GM12878 (cell line): ENCODE results near the gene LMO2. TPM values are rescaled to one million over a fixed set of nuclear protein-coding genes. Genes with fewer than 3 reads are reported as not detected.
A peak's percentile ranks its signal among the peaks of the same experiment; 100 is the strongest.

Experiments
- ATAC-seq: fragments of 200-7000 bp; cut with Tn5 transposase; 3 replicates; pipeline ENCODE4 v1.9.1; 2020; ENCODE audit warnings: mild to moderate bottlenecking, moderate library complexity
- BruUV-seq: library from RNA; stranded (reverse); fragments of 400-500 nt; replicated peaks from 2 replicates; lab custom pipeline; 2021; lab: Mats Ljungman, UMichigan
- CTCF ChIA-PET: fragments of 300-600 bp; sonication (Branson Sonifier 250); formaldehyde crosslinking; extraction: SDS; loops from one replicate; lab custom pipeline; 2021; ENCODE audit warnings: inconsistent platforms; lab: Yijun Ruan, JAX
- POLR2A ChIA-PET: fragments of 350-600 bp; formaldehyde crosslinking; extraction: SDS; loops from one replicate; lab custom pipeline; 2021; ENCODE audit warnings: inconsistent platforms; lab: Charles Lee
- RAD21 ChIA-PET: fragments of 300-600 bp; sonication (Branson Sonifier 250); formaldehyde crosslinking; loops from one replicate; lab custom pipeline; 2023; ENCODE audit warnings: antibody characterized with exemption; ENCODE audit not compliant: unreplicated experiment; lab: Charles Lee
- SMC1A ChIA-PET: fragments of 300-600 bp; sonication (Branson Sonifier 250); formaldehyde crosslinking; loops from one replicate; lab custom pipeline; 2023; ENCODE audit not compliant: unreplicated experiment, uncharacterized antibody; lab: Charles Lee
- DNase-seq: peaks from one replicate; pipeline ENCODE4 v3.0.0-alpha.2; 2011; ENCODE audit warnings: low read depth, low spot score
- FAIRE-seq: peaks from 3 replicates; lab custom pipeline; 2011; peaks lifted over from hg19 to GRCh38; lab: Jason Lieb, UNC
- H2AFZ ChIP-seq: 2 replicates; pipeline ENCODE4 v1.6.0; 2011; ENCODE audit warnings: low read depth, low read length, control low read depth; ENCODE audit not compliant: control insufficient read depth
- H3K27ac ChIP-seq: 2 replicates; pipeline ENCODE4 v1.5.1; 2011; ENCODE audit warnings: control low read depth; ENCODE audit not compliant: control insufficient read depth, insufficient read depth
- H3K27me3 ChIP-seq, 2 experiments: replicated peaks in 1 of 2; 2 replicates each; pipeline versions ENCODE4 v1.6.0 to v1.6.1; 2011; ENCODE audit warnings: low read length in 1 of 2; ENCODE audit not compliant: control insufficient read depth in 2 of 2, insufficient read depth in 2 of 2
- H3K36me3 ChIP-seq, 2 experiments: 2 replicates each; pipeline ENCODE4 v1.5.1; 2011; ENCODE audit warnings: low read length in 1 of 2; ENCODE audit not compliant: control insufficient read depth in 2 of 2, insufficient read depth in 2 of 2
- H3K4me1 ChIP-seq: 2 replicates; pipeline ENCODE4 v1.6.1; 2011; ENCODE audit warnings: mild to moderate bottlenecking, low read length, moderate library complexity, mixed read lengths; ENCODE audit not compliant: control insufficient read depth, insufficient read depth
- H3K4me2 ChIP-seq: 2 replicates; pipeline ENCODE4 v1.6.0; 2011; ENCODE audit warnings: control low read depth; ENCODE audit not compliant: control insufficient read depth, insufficient read depth
- H3K4me3 ChIP-seq: fragments of 200-600 bp; sonication (generic); 2 replicates; pipeline ENCODE4 v1.5.1; 2016
- H3K79me2 ChIP-seq: 2 replicates; pipeline ENCODE4 v1.6.0; 2011; ENCODE audit warnings: low read length; ENCODE audit not compliant: control insufficient read depth, insufficient read depth
- H3K9ac ChIP-seq: 2 replicates; pipeline ENCODE4 v1.8.0; 2011; ENCODE audit warnings: low read length, control low read depth, mixed read lengths; ENCODE audit not compliant: control insufficient read depth, insufficient read depth
- H3K9me3 ChIP-seq: replicated peaks from 3 replicates; pipeline ENCODE4 v1.5.1; 2011; ENCODE audit warnings: mild to moderate bottlenecking, low read length; ENCODE audit not compliant: control insufficient read depth, insufficient read depth
- H4K20me1 ChIP-seq: 2 replicates; pipeline ENCODE4 v1.6.0; 2011; ENCODE audit not compliant: control insufficient read depth, insufficient read depth
- ATF7 ChIP-seq: fragments of 450-650 bp; IDR thresholded peaks from 2 replicates; pipeline ENCODE4 v1.6.1; 2016; ENCODE audit warnings: low read depth, mild to moderate bottlenecking
- BHLHE40 ChIP-seq, 2 experiments: fragments of 450-650 bp in 1 of 2; IDR thresholded peaks; 2 replicates each; pipeline ENCODE4 v1.6.1; 2011 to 2017; ENCODE audit warnings: low read depth in 2 of 2, borderline replicate concordance in 1 of 2, improper control_type of control experiment in 1 of 2, low read length in 1 of 2, mild to moderate bottlenecking in 1 of 2
- FOXM1 ChIP-seq: IDR thresholded peaks from 2 replicates; pipeline ENCODE4 v1.6.1; 2012; ENCODE audit warnings: low read depth, mild to moderate bottlenecking, inconsistent platforms, low read length, moderate library complexity
- IRF3 ChIP-seq: fragments of 450-650 bp; IDR thresholded peaks from 2 replicates; pipeline ENCODE4 v1.6.1; 2014; ENCODE audit warnings: mild to moderate bottlenecking
- PAX5 ChIP-seq: IDR thresholded peaks from 2 replicates; pipeline ENCODE4 v1.6.1; 2011; ENCODE audit warnings: low read depth, low read length, borderline replicate concordance
- STAT1 ChIP-seq: fragments of 450-650 bp; conservative IDR thresholded peaks from 2 replicates; pipeline ENCODE4 v1.6.1; 2014; ENCODE audit warnings: antibody characterized with exemption, mild to moderate bottlenecking
- WRNIP1 ChIP-seq: IDR thresholded peaks from 2 replicates; pipeline ENCODE4 v1.6.1; 2011; ENCODE audit warnings: low read depth, low read length, improper control_type of control experiment, borderline replicate concordance
- YBX1 ChIP-seq: fragments of 450-650 bp; IDR thresholded peaks from 2 replicates; pipeline ENCODE4 v1.6.1; 2016; ENCODE audit warnings: antibody characterized with exemption
- WGBS: methylation state at CpG from one replicate; pipeline ENCODE4 v1.1.6; 2016; ENCODE audit warnings: low lambda C conversion rate; ENCODE audit not compliant: insufficient replicate concordance, insufficient coverage; ENCODE audit errors: missing lambda C conversion rate; 5-methylcytosine and 5-hydroxymethylcytosine counted together
- in situ Hi-C: fragments of 300-500 bp; cut with MboI; formaldehyde crosslinking; loops from 9 replicates; pipeline ENCODE4 v1.14.3; 2018; ENCODE audit warnings: mixed read lengths
- intact Hi-C: fragments of 100-400 bp; cut with micrococcal nuclease; formaldehyde crosslinking; loops from one replicate; pipeline ENCODE4 v1.14.2; 2022; ENCODE audit not compliant: unreplicated experiment
- polyA plus RNA-seq, 11 experiments: library from polyadenylated mRNA; depleted of rRNA in 4 of 11; unstranded in 6 of 11; stranded (reverse) in 5 of 11; fragments of >200 nt; fragmentation: Nextera tagmentation in 4 of 11; fragmentation: Illumina TruSeq in 1 of 11; extraction: Ambion mirVana in 4 of 11; extraction: Trizol in 1 of 11; gene quantifications; 1 replicate in 1 of 11; 2 replicates in 10 of 11; pipeline versions ENCODE4 v1.2.1 to v1.2.3, GENCODE V29; 2011 to 2016; ENCODE audit warnings: inconsistent platforms in 2 of 11, missing spikeins in 2 of 11, low read depth in 1 of 11
- total RNA-seq, 4 experiments: library from RNA; depleted of rRNA in 3 of 4; stranded (reverse); fragments of >200 nt in 3 of 4; fragmentation: Illumina TruSeq in 1 of 4; extraction: Trizol in 1 of 4; gene quantifications; 2 replicates each; pipeline versions ENCODE4 v1.2.1 to v1.2.3, GENCODE V29; 2013 to 2021
- TF ChIP-seq, protein P1 (sequence below): fragments of 150-350 bp; IDR thresholded peaks from 2 replicates; pipeline ENCODE4 v1.6.1; 2014; ENCODE audit warnings: mild to moderate bottlenecking, low read depth, low read length
- TF ChIP-seq, protein P2 (sequence below): IDR thresholded peaks from 2 replicates; pipeline ENCODE4 v1.6.1; 2012; ENCODE audit warnings: mild to moderate bottlenecking, low read depth, low read length

LMO2 gene
- total and polyA plus RNA-seq, 10 of the 15 experiments (the other 5 are each of a cell fraction or from before 2014, with no cell fraction given), result 0.29 to 1.9 (median 1.1) TPM; not detected in 1

DNA sequence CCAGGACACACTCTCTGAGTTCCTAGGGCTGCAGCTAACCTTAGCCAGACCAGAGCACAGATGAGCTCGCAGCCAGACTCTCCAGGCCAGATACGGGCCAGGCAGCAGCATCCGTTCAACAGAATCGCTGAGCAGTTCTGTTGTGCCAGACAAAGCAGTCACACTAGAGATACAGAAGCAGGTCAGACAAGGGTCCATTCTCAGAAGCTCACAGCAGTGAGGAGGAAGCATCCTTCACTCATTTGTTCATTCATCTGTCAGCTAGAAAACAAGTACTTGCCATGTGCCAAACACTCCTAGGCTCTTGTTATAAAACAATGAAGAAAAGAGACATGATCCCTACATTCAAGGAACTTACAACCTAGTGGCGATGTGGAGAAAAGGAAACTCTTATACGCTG is 2.6 kb downstream of the LMO2 start:
- H3K4me2 ChIP-seq, result no peak overlapping the region
- 77% methylated on average over 6 of the region's 6 CpGs for WGBS
- no peaks in the 10 kb centered on the region; the same call in 2 of the 3 replicates for H3K9me3 ChIP-seq
- ChIA-PET POLR2A (no interaction called here), RAD21 (no interaction called here), CTCF (interaction anchor here (1.4 kb wide), 1 partner anchor 25 kb away, joined by 3 read pairs; no protein-coding TSS in a partner anchor), SMC1A (interaction anchor here (1.0 kb wide), 1 partner anchor 9 kb away, joined by 3 read pairs; no protein-coding TSS in a partner anchor)
- no peak for ATAC-seq
- H2AFZ ChIP-seq, result no peak overlapping the region
- no peak overlapping the region for H3K4me3 ChIP-seq
- no peaks in the 10 kb centered on the region for H4K20me1 ChIP-seq
- intact Hi-C loops, result no loop called here
- H3K4me1 ChIP-seq, result peaks cover 24% of the 10 kb centered on the region
- no TSS peak for BruUV-seq
- H3K27ac ChIP-seq, result no peak overlapping the region
- no peaks in the 10 kb centered on the region; a peak in 1 of 4 replicates for H3K27me3 ChIP-seq
- FAIRE-seq, result no peak
- no peak overlapping the region for H3K9ac ChIP-seq
- no peak for DNase-seq
- no peaks in the 10 kb centered on the region for H3K36me3 ChIP-seq
- H3K79me2 ChIP-seq, result no peaks in the 10 kb centered on the region
- in situ Hi-C loops, result no loop called here
- TF ChIP-seq, protein P1, sequence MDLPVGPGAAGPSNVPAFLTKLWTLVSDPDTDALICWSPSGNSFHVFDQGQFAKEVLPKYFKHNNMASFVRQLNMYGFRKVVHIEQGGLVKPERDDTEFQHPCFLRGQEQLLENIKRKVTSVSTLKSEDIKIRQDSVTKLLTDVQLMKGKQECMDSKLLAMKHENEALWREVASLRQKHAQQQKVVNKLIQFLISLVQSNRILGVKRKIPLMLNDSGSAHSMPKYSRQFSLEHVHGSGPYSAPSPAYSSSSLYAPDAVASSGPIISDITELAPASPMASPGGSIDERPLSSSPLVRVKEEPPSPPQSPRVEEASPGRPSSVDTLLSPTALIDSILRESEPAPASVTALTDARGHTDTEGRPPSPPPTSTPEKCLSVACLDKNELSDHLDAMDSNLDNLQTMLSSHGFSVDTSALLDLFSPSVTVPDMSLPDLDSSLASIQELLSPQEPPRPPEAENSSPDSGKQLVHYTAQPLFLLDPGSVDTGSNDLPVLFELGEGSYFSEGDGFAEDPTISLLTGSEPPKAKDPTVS, result no peak
- no peak for TF ChIP-seq FOXM1
- TF ChIP-seq WRNIP1, result no peak
- no peak for TF ChIP-seq PAX5
- TF ChIP-seq YBX1, result no peak
- TF ChIP-seq STAT1, result no peak

DNA sequence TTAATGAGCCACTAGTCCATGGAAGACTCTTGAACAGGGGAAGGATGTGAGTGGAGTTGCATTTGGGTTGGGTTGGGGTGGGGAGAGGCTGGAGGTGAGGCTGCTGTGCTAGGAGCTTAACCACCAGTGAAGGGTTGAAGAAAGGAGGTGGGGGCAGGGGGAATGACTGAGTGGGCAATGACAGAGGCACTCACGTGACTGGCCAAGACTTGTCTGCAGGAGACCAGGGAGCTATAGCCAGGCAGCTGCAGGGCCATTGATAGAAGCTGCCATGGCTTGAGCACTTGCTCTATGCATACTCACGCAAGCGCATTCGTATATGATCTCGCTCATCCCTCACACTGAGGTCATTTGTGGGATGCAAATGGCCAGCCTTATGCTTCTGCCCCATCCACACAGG is 4.0 kb downstream of the LMO2 start:
- CTCF ChIA-PET, result interaction anchor here (1.0 kb wide), 2 partner anchors 20 to 99 kb away, joined by 3 read pairs; no protein-coding TSS in a partner anchor
- Histone ChIP-seq H2AFZ (no peak overlapping the region), H3K4me1 (peaks cover 17% of the 10 kb centered on the region), H4K20me1 (no peaks in the 10 kb centered on the region), H3K36me3 (no peaks in the 10 kb centered on the region), H3K4me2 (no peak overlapping the region), H3K27ac (no peak overlapping the region), H3K9ac (no peak overlapping the region), H3K9me3 (no peaks in the 10 kb centered on the region; the same call in 2 of the 3 replicates), H3K27me3 (no peaks in the 10 kb centered on the region; a peak in 1 of 4 replicates), H3K79me2 (no peaks in the 10 kb centered on the region), H3K4me3 (no peak overlapping the region)
- RAD21 ChIA-PET, result no interaction called here
- TF ChIP-seq BHLHE40 (IDR thresholded peaks at IDR 0.05; ENCODE audit: borderline replicate concordance in 1 of 2, low read depth in 2 of 2, low read length in 1 of 2) (peak in 1 of 2 experiments; percentile 11; a peak in 1 of 4 replicates), ATF7 (no peak), IRF3 (no peak)
- TF ChIP-seq, protein P2, sequence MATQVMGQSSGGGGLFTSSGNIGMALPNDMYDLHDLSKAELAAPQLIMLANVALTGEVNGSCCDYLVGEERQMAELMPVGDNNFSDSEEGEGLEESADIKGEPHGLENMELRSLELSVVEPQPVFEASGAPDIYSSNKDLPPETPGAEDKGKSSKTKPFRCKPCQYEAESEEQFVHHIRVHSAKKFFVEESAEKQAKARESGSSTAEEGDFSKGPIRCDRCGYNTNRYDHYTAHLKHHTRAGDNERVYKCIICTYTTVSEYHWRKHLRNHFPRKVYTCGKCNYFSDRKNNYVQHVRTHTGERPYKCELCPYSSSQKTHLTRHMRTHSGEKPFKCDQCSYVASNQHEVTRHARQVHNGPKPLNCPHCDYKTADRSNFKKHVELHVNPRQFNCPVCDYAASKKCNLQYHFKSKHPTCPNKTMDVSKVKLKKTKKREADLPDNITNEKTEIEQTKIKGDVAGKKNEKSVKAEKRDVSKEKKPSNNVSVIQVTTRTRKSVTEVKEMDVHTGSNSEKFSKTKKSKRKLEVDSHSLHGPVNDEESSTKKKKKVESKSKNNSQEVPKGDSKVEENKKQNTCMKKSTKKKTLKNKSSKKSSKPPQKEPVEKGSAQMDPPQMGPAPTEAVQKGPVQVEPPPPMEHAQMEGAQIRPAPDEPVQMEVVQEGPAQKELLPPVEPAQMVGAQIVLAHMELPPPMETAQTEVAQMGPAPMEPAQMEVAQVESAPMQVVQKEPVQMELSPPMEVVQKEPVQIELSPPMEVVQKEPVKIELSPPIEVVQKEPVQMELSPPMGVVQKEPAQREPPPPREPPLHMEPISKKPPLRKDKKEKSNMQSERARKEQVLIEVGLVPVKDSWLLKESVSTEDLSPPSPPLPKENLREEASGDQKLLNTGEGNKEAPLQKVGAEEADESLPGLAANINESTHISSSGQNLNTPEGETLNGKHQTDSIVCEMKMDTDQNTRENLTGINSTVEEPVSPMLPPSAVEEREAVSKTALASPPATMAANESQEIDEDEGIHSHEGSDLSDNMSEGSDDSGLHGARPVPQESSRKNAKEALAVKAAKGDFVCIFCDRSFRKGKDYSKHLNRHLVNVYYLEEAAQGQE, result no peak
- no TSS peak for BruUV-seq
- no peak for ATAC-seq
- intact Hi-C loops (no loop called here), in situ Hi-C loops (no loop called here)
- no peak for DNase-seq
- WGBS, result 96% methylated on average over 5 of the region's 5 CpGs
- POLR2A ChIA-PET, result no interaction called here
- SMC1A ChIA-PET, result interaction anchor here (0.6 kb wide), 1 partner anchor 762 kb away, joined by 3 read pairs; no protein-coding TSS in a partner anchor
- no peak for FAIRE-seq
